Right atrium auricular region (tissue), 2 donors: ENCODE measurements around the gene SLC17A4. TPM values are rescaled to one million over a fixed set of nuclear protein-coding genes. Genes with fewer than 3 reads are reported as not detected.

Experiments used
- DNase-seq: peaks from one replicate; pipeline ENCODE4 v3.0.0-alpha.2; 2019; ENCODE audit warnings: low spot score
- H3K27ac ChIP-seq, 2 donors: fragments of 200-600 bp; sonication (generic); 1 replicate in 1 of 2; 2 replicates in 1 of 2; pipeline ENCODE4 v1.5.1; 2016 to 2019
- H3K27me3 ChIP-seq, 2 donors: fragments of 200-600 bp; sonication (generic); one replicate each; pipeline versions ENCODE4 v1.5.1 to v1.6.0; 2017 to 2019
- H3K36me3 ChIP-seq: fragments of 200-600 bp; sonication (generic); one replicate; pipeline ENCODE4 v1.5.1; 2016
- H3K4me1 ChIP-seq, 2 donors: fragments of 200-600 bp; sonication (generic); one replicate each; pipeline versions ENCODE4 v1.5.1 to v1.6.0; 2017 to 2019
- H3K4me3 ChIP-seq, 2 donors: fragments of 200-600 bp; sonication (generic); 1 replicate in 1 of 2; 2 replicates in 1 of 2; pipeline ENCODE4 v1.5.1; 2017 to 2019; ENCODE audit warnings: mild to moderate bottlenecking in 1 of 2, moderate library complexity in 1 of 2
- H3K9me3 ChIP-seq, 2 donors: fragments of 200-600 bp; sonication (generic); one replicate each; pipeline ENCODE4 v1.5.1; 2019
- CTCF ChIP-seq, 2 donors: fragments of 200-600 bp; sonication (generic); IDR thresholded peaks; one replicate each; pipeline ENCODE4 v1.5.1; 2019; ENCODE audit warnings: antibody characterized with exemption in 2 of 2
- total RNA-seq, 2 donors: library from RNA; depleted of rRNA; stranded (reverse); fragments of >200 nt; gene quantifications; one replicate each; pipeline ENCODE4 v1.1.0, GENCODE V29; 2016

SLC17A4 gene
- total RNA-seq, 2 donors from 2014 or later, result not detected

- TF ChIP-seq CTCF (IDR thresholded peaks at IDR 0.05), result no peak
- Histone ChIP-seq H3K36me3 (no peaks in the 10 kb centered on the region), H3K27ac (no peak overlapping the region), H3K4me3 (no peak overlapping the region), H3K27me3 (no peaks in the 10 kb centered on the region), H3K9me3 (no peaks in the 10 kb centered on the region), H3K4me1 (no peaks in the 10 kb centered on the region)
- DNase-seq, result no peak
Measured at GRCh38 chr6:25781134-25781533, 26.6 kb downstream of the SLC17A4 start.

- H3K9me3 ChIP-seq, result no peaks in the 10 kb centered on the region
- H3K36me3 ChIP-seq, result no peaks in the 10 kb centered on the region
- no peaks in the 10 kb centered on the region for H3K27me3 ChIP-seq
- DNase-seq, result no peak
- H3K4me1 ChIP-seq, result no peaks in the 10 kb centered on the region
- H3K27ac ChIP-seq, result no peak overlapping the region
- H3K4me3 ChIP-seq, result no peak overlapping the region
- no peak for TF ChIP-seq CTCF (IDR thresholded peaks at IDR 0.05)
Measured at GRCh38 chr6:25787428-25787827, 32.9 kb downstream of the SLC17A4 start.

GRCh38 chr6:25788305-25788922 lies 33.9 kb downstream of the SLC17A4 start:
- H3K4me3 ChIP-seq, result no peak overlapping the region
- H3K36me3 ChIP-seq, result no peaks in the 10 kb centered on the region
- no peaks in the 10 kb centered on the region for H3K4me1 ChIP-seq
- no peaks in the 10 kb centered on the region for H3K9me3 ChIP-seq
- H3K27me3 ChIP-seq, result no peaks in the 10 kb centered on the region
- H3K27ac ChIP-seq, result no peak overlapping the region
- DNase-seq, result no peak
- TF ChIP-seq CTCF (IDR thresholded peaks at IDR 0.05), result peak in 1 of 2 donors; percentile 51

GRCh38 chr6:25789475-25789874 lies 34.9 kb downstream of the SLC17A4 start:
- H3K27me3 ChIP-seq, result no peaks in the 10 kb centered on the region
- H3K4me3 ChIP-seq, result no peak overlapping the region
- H3K9me3 ChIP-seq, result no peaks in the 10 kb centered on the region
- no peak for DNase-seq
- H3K4me1 ChIP-seq, result no peaks in the 10 kb centered on the region
- H3K36me3 ChIP-seq, result no peaks in the 10 kb centered on the region
- no peak overlapping the region for H3K27ac ChIP-seq
- no peak for TF ChIP-seq CTCF (IDR thresholded peaks at IDR 0.05)

- no peaks in the 10 kb centered on the region for H3K9me3 ChIP-seq
- no peaks in the 10 kb centered on the region for H3K27me3 ChIP-seq
- no peak overlapping the region for H3K27ac ChIP-seq
- no peak for DNase-seq
- no peak for TF ChIP-seq CTCF (IDR thresholded peaks at IDR 0.05)
- no peak overlapping the region for H3K4me3 ChIP-seq
- no peaks in the 10 kb centered on the region for H3K4me1 ChIP-seq
- no peaks in the 10 kb centered on the region for H3K36me3 ChIP-seq
Measured at GRCh38 chr6:25792016-25792415, 37.5 kb downstream of the SLC17A4 start.

GRCh38 chr6:25793970-25794369 lies 39.4 kb downstream of the SLC17A4 start:
- DNase-seq, result no peak
- Histone ChIP-seq H3K36me3 (no peaks in the 10 kb centered on the region), H3K27me3 (no peaks in the 10 kb centered on the region), H3K27ac (no peak overlapping the region), H3K4me1 (no peaks in the 10 kb centered on the region), H3K9me3 (no peaks in the 10 kb centered on the region), H3K4me3 (no peak overlapping the region)
- no peak for TF ChIP-seq CTCF (IDR thresholded peaks at IDR 0.05)
